ENCODE data around the gene CARD11. TPM values are rescaled to one million over a fixed set of nuclear protein-coding genes. Genes with fewer than 3 reads are reported as not detected.

The CARD11 gene
- polyA plus RNA-seq, 1 donor from 2014 or later, result not detected

GRCh38 chr7:2956526-2957368, 86.9 kb downstream of the CARD11 start:
- TF ChIP-seq EP300 (conservative IDR thresholded peaks at IDR 0.05; ENCODE audit: poor library complexity, severe bottlenecking), result no peak
- Histone ChIP-seq H3K27ac (ENCODE audit: low read length) (no peak overlapping the region), H3K4me2 (ENCODE audit: low read length) (no peak overlapping the region)

GRCh38 chr7:2956076-2956475, 87.6 kb downstream of the CARD11 start:
- no peak overlapping the region for H3K27ac ChIP-seq (ENCODE audit: low read length)
- H2AFZ ChIP-seq (ENCODE audit: low read depth, low read length), result no peak overlapping the region
- no peaks in the 10 kb centered on the region for H4K20me1 ChIP-seq (ENCODE audit: insufficient read depth)
- H3K9me2 ChIP-seq (ENCODE audit: insufficient read depth, low read length), result no peaks in the 10 kb centered on the region
- no peaks in the 10 kb centered on the region for H3F3A ChIP-seq (ENCODE audit: insufficient read depth, low read length, poor library complexity, severe bottlenecking)
- H3K4me2 ChIP-seq (ENCODE audit: low read length), result no peak overlapping the region
- H3K9ac ChIP-seq (ENCODE audit: low read length), result no peak overlapping the region
- no peak overlapping the region for H3K4me3 ChIP-seq (ENCODE audit: low read length)
- TF ChIP-seq EP300 (conservative IDR thresholded peaks at IDR 0.05; ENCODE audit: poor library complexity, severe bottlenecking), result no peak
- no peak for TF ChIP-seq SMC3 (conservative IDR thresholded peaks at IDR 0.05; ENCODE audit: poor library complexity)
- no peak for TF ChIP-seq EZH2 (IDR thresholded peaks at IDR 0.05; ENCODE audit: borderline replicate concordance, insufficient read depth, low read length, poor library complexity, severe bottlenecking)
- TF ChIP-seq POLR2AphosphoS5 (IDR thresholded peaks at IDR 0.05), result no peak
- no peak for TF ChIP-seq RAD21 (conservative IDR thresholded peaks at IDR 0.05)
- no peak for TF ChIP-seq MXI1 (conservative IDR thresholded peaks at IDR 0.05; ENCODE audit: poor library complexity, severe bottlenecking)
- no peak for TF ChIP-seq REST (IDR thresholded peaks at IDR 0.05; ENCODE audit: borderline replicate concordance)
- no peak for TF ChIP-seq TAF1 (IDR thresholded peaks at IDR 0.05; ENCODE audit: low read depth)
- TF ChIP-seq CTCF (IDR thresholded peaks at IDR 0.05; ENCODE audit: poor library complexity, severe bottlenecking), result no peak
- no peaks in the 10 kb centered on the region for H3K79me2 ChIP-seq (replicated peaks; ENCODE audit: insufficient read depth, low read length)
- H3K27me3 ChIP-seq (ENCODE audit: insufficient read depth, low read depth, low read length), result no peaks in the 10 kb centered on the region
- no peaks in the 10 kb centered on the region for H3K36me3 ChIP-seq (ENCODE audit: insufficient read depth, low read length)
- no peaks in the 10 kb centered on the region for H3K9me3 ChIP-seq (ENCODE audit: low read length)

More at GRCh38 chr7:2956526-2957368, 86.9 kb downstream of the CARD11 start:
- Histone ChIP-seq H3K4me3 (ENCODE audit: low read length) (no peak overlapping the region), H3K9ac (ENCODE audit: low read length) (no peak overlapping the region), H3K9me2 (ENCODE audit: insufficient read depth, low read length) (no peaks in the 10 kb centered on the region), H2AFZ (ENCODE audit: low read depth, low read length) (no peak overlapping the region), H3F3A (ENCODE audit: insufficient read depth, low read length, poor library complexity, severe bottlenecking) (no peaks in the 10 kb centered on the region), H3K27me3 (ENCODE audit: insufficient read depth, low read depth, low read length) (no peaks in the 10 kb centered on the region), H3K9me3 (ENCODE audit: low read length) (no peaks in the 10 kb centered on the region), H3K36me3 (ENCODE audit: insufficient read depth, low read length) (no peaks in the 10 kb centered on the region), H4K20me1 (ENCODE audit: insufficient read depth) (no peaks in the 10 kb centered on the region), H3K79me2 (replicated peaks; ENCODE audit: insufficient read depth, low read length) (no peaks in the 10 kb centered on the region)
